Measurements from ENCODE around the gene C20orf204.

- TF ChIP-seq POLR2AphosphoS5 (IDR thresholded peaks at IDR 0.05) (no peak), CTCF (IDR thresholded peaks at IDR 0.05) (no peak)
Observed at GRCh38 chr20:64009811-64010387, 26.1 kb upstream of the C20orf204 start.

Data from breast epithelium (tissue), 3 donors.